Activated naive CD4-positive, alpha-beta T cell treated with anti-CD3 and anti-CD28 coated beads, Interleukin-2, amount 50 U/mL, for 24 hours (primary cell): ENCODE data around the gene ZNF679.
"Not testable (repeated sequence)": the region's sequence is repeated elsewhere in the genome, so short reads cannot be mapped to it uniquely, and the experiment has no call there.

ENCODE experiments used
- H3K27ac Mint-ChIP-seq: one replicate; pipeline ENCODE4 v1.8.0; 2021; ENCODE audit warnings: mild to moderate bottlenecking, mixed read lengths
- H3K27me3 Mint-ChIP-seq: one replicate; pipeline ENCODE4 v1.8.0; 2021; ENCODE audit warnings: mixed read lengths
- H3K36me3 Mint-ChIP-seq: one replicate; pipeline ENCODE4 v1.8.0; 2021; ENCODE audit warnings: mixed read lengths
- H3K4me1 Mint-ChIP-seq: one replicate; pipeline ENCODE4 v1.8.0; 2021; ENCODE audit warnings: mixed read lengths
- H3K4me3 Mint-ChIP-seq: one replicate; pipeline ENCODE4 v1.8.0; 2021; ENCODE audit warnings: mild to moderate bottlenecking, mixed read lengths
- H3K9me3 Mint-ChIP-seq: one replicate; pipeline ENCODE4 v1.8.0; 2021; ENCODE audit warnings: mixed read lengths

The ZNF679 gene

DNA sequence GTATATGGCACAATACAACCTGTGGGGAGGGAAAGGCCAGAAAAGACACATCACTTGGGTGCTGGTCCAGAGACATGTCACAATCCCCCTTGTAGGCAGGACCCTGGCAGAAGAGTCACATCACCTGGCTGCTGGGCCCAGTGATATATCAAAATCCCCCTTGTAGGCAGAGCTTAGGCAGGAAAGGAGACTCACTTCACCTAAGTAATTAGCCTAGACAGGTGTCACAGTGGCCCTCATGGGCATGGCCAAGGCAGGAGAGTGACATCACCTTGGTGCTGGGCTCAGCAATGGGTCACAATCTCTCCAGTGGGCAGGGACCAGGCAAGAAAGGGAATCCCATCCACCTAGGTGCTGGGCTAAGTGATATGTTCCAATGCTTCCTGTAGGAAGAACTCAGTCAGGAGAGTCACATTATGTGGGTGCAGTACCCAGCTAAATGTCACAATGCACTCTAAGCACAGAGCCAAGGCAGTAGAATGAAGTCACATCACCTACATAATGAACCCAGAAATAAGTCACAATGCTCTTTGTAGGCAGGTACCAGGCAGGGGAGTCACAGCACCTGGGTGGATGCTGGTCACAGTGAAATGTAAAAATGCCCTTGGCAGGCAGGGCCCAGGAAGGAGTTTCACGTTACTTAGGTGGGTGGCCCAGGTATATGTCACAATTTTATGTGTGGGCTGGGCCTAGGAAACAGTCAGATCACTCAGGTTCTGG, 66.6 kb downstream of the ZNF679 start:
- H3K9me3 Mint-ChIP-seq = no peaks in the 10 kb centered on the region
- H3K4me3 Mint-ChIP-seq = no peak overlapping the region
- no peaks in the 10 kb centered on the region for H3K27me3 Mint-ChIP-seq
- no peaks in the 10 kb centered on the region for H3K4me1 Mint-ChIP-seq
- no peaks in the 10 kb centered on the region for H3K36me3 Mint-ChIP-seq
- no peak overlapping the region for H3K27ac Mint-ChIP-seq

DNA sequence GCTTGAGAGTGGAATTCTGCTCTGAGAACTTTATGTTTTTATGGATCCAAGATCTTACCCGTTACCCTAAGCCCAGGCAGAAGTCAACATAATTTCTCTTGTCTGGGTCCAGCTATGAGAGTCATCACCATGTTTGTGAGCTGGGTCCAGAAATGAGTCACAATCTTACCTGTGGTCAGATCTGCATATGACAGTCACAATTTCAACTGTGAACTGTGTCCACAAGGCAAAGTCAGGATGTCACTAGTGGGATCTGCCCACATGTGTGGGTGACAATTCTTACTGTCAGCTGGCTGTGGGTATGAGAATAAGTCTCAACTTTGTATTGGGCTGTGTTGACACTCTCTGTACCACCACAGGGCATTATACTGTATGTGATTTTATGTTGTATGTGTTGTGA, 69.1 kb downstream of the ZNF679 start:
- H3K27ac Mint-ChIP-seq, H3K4me1 Mint-ChIP-seq, H3K36me3 Mint-ChIP-seq, H3K27me3 Mint-ChIP-seq, H3K9me3 Mint-ChIP-seq, H3K4me3 Mint-ChIP-seq: not testable (repeated sequence)

DNA sequence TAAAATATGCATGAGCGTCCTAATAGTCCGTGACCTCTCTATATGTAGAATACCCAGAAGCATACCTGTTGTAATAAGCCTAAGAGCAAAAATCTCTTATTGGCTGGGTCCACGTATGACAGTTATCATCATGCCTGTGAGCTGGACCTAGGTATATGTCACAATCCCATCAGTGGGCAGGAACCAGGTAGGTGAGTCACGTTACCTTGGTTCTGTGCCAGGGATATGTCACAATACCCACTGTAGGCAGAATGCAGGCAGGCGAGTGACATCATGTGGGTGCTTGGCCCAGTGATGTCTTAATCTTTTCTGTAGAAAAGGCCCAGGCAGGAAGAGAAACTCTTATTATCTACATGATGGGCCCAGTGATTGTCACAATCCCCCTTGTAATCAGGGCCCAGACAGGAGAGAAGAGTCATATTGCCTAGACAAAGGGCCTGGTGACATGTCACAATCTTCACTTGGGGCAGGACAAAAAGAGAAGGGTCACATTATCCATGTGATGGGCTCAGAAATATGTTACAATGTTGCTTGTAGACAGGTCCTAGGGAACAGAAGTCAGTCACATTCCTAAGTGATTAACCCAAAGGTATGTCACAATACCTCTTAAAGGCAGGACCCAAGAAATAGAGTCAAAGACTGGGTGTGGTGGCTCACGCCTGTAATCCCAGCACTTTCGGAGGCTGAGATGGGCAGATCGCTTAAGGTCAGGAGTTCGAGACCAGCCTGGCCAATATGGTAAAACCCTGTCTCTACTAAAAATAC, 72.5 kb downstream of the ZNF679 start:
- H3K27ac Mint-ChIP-seq = no peak overlapping the region
- H3K4me3 Mint-ChIP-seq = no peak overlapping the region
- no peaks in the 10 kb centered on the region for H3K9me3 Mint-ChIP-seq
- peaks cover 3% of the 10 kb centered on the region for H3K36me3 Mint-ChIP-seq
- H3K4me1 Mint-ChIP-seq = peaks cover 5% of the 10 kb centered on the region
- no peaks in the 10 kb centered on the region for H3K27me3 Mint-ChIP-seq

- peak overlapping the region; percentile 95 for H3K4me3 Mint-ChIP-seq
- peaks cover 29% of the 10 kb centered on the region for H3K4me1 Mint-ChIP-seq
- no peaks in the 10 kb centered on the region for H3K27me3 Mint-ChIP-seq
- H3K27ac Mint-ChIP-seq = peak overlapping the region; percentile 95
- peaks cover 5% of the 10 kb centered on the region for H3K36me3 Mint-ChIP-seq
- no peaks in the 10 kb centered on the region for H3K9me3 Mint-ChIP-seq
These were observed 79.2 kb downstream of the ZNF679 start for GRCh38 chr7:64307254-64308015.

GRCh38 chr7:64308016-64308270, 79.7 kb downstream of the ZNF679 start:
- no peaks in the 10 kb centered on the region for H3K9me3 Mint-ChIP-seq
- H3K36me3 Mint-ChIP-seq = peaks cover 5% of the 10 kb centered on the region
- H3K4me3 Mint-ChIP-seq = peak overlapping the region; percentile 95
- no peaks in the 10 kb centered on the region for H3K27me3 Mint-ChIP-seq
- H3K4me1 Mint-ChIP-seq = peaks cover 29% of the 10 kb centered on the region
- H3K27ac Mint-ChIP-seq = peak overlapping the region; percentile 95

GRCh38 chr7:64310426-64310825, 82.2 kb downstream of the ZNF679 start:
- no peaks in the 10 kb centered on the region for H3K9me3 Mint-ChIP-seq
- no peak overlapping the region for H3K27ac Mint-ChIP-seq
- H3K36me3 Mint-ChIP-seq = peaks cover 6% of the 10 kb centered on the region
- H3K27me3 Mint-ChIP-seq = no peaks in the 10 kb centered on the region
- H3K4me1 Mint-ChIP-seq = peaks cover 43% of the 10 kb centered on the region
- H3K4me3 Mint-ChIP-seq = no peak overlapping the region

- no peak overlapping the region for H3K4me3 Mint-ChIP-seq
- peaks cover 41% of the 10 kb centered on the region for H3K4me1 Mint-ChIP-seq
- peak overlapping the region; percentile 38 for H3K27ac Mint-ChIP-seq
- no peaks in the 10 kb centered on the region for H3K9me3 Mint-ChIP-seq
- H3K27me3 Mint-ChIP-seq = no peaks in the 10 kb centered on the region
- peaks cover 19% of the 10 kb centered on the region for H3K36me3 Mint-ChIP-seq
These were observed 84.6 kb downstream of the ZNF679 start for GRCh38 chr7:64312826-64313225.

- Mint-ChIP-seq H3K36me3 (peaks cover 20% of the 10 kb centered on the region), H3K27me3 (no peaks in the 10 kb centered on the region), H3K9me3 (no peaks in the 10 kb centered on the region), H3K4me1 (peaks cover 35% of the 10 kb centered on the region), H3K4me3 (peak within 1 kb of the TSS; percentile 97), H3K27ac (peak within 1 kb of the TSS; percentile 97)
These were observed 85.6 kb downstream of the ZNF679 start, which contains the start of gene ZNF736 for GRCh38 chr7:64313740-64314491. ZNF736 (plus strand) TSS chr7:64313961; CDS start chr7:64314151, 190 bp downstream.

DNA sequence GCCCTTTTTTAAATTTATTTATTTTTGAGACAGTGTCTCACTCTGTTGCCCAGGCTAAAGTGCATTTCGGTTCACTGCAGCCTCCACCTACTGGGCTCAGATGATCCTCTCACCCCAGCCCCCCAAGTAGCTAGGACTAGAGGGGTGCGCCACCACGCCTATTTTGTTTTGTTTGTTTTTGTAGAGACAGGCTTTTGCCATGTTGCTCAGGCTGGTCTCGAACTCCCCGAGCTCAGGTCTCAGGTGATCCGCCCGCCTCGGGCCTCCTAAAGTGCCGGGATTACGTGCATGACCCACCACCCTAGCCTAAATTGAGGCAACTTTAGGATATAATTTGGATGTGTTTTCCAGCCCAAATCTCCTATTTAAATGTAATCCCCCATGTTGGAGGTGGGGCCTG, 86.3 kb downstream of the ZNF679 start:
- Mint-ChIP-seq H3K27ac (peak overlapping the region; percentile 59), H3K4me3 (peak overlapping the region; percentile 97), H3K4me1 (peaks cover 33% of the 10 kb centered on the region), H3K36me3 (peaks cover 20% of the 10 kb centered on the region), H3K9me3 (no peaks in the 10 kb centered on the region), H3K27me3 (no peaks in the 10 kb centered on the region)

- H3K27me3 Mint-ChIP-seq, H3K9me3 Mint-ChIP-seq, H3K27ac Mint-ChIP-seq: not testable (repeated sequence)
- peaks cover 34% of the 10 kb centered on the region for H3K4me1 Mint-ChIP-seq
- peaks cover 24% of the 10 kb centered on the region for H3K36me3 Mint-ChIP-seq
- peak overlapping the region; percentile 47 for H3K4me3 Mint-ChIP-seq
These were observed 87.9 kb downstream of the ZNF679 start for GRCh38 chr7:64316031-64316742.
